H1 (cell line): Measurements from ENCODE around the gene RNF4. TPM values are rescaled to one million over a fixed set of nuclear protein-coding genes. Genes with fewer than 3 reads are reported as not detected.
A peak's percentile ranks its signal among the peaks of the same experiment; 100 is the strongest.

Experiments
- CTCF ChIA-PET: fragments of 300-600 bp; sonication (Branson Sonifier 250); formaldehyde crosslinking; loops from one replicate; lab custom pipeline; 2021; ENCODE audit not compliant: partially characterized antibody; lab: Charles Lee
- POLR2A ChIA-PET: fragments of 300-600 bp; sonication (Branson Sonifier 250); formaldehyde crosslinking; loops from one replicate; lab custom pipeline; 2021; ENCODE audit warnings: inconsistent platforms; ENCODE audit not compliant: partially characterized antibody; lab: Charles Lee
- DNase-seq, 2 experiments: peaks; one replicate each; pipeline versions ENCODE4 v3.0.0 to v3.0.0-alpha.2; 2010 to 2022; ENCODE audit warnings: low spot score in 2 of 2, low read depth in 1 of 2, mixed read lengths in 1 of 2
- FAIRE-seq: peaks from 2 replicates; lab custom pipeline; 2011; peaks lifted over from hg19 to GRCh38; lab: Jason Lieb, UNC
- H2AFZ ChIP-seq: 2 replicates; pipeline ENCODE4 v1.8.1; 2012; ENCODE audit warnings: low read length, inconsistent platforms
- H2AK5ac ChIP-seq: 2 replicates; pipeline ENCODE4 v1.6.1; 2013; ENCODE audit warnings: low read depth, low read length
- H2BK120ac ChIP-seq: replicated peaks from 2 replicates; pipeline ENCODE3; 2013; ENCODE audit warnings: low read depth, low read length, inconsistent platforms
- H2BK12ac ChIP-seq: 2 replicates; pipeline ENCODE4 v1.6.1; 2013; ENCODE audit warnings: low read depth, low read length
- H2BK15ac ChIP-seq: 2 replicates; pipeline ENCODE4 v1.6.1; 2013; ENCODE audit warnings: low read length
- H2BK20ac ChIP-seq: 2 replicates; pipeline ENCODE4 v1.6.1; 2013; ENCODE audit warnings: low read length
- H2BK5ac ChIP-seq: 2 replicates; pipeline ENCODE4 v1.6.1; 2013; ENCODE audit warnings: low read depth, low read length
- H3K14ac ChIP-seq: 2 replicates; pipeline ENCODE4 v1.6.1; 2013; ENCODE audit warnings: inconsistent platforms; ENCODE audit not compliant: insufficient read length
- H3K18ac ChIP-seq: 2 replicates; pipeline ENCODE4 v1.6.1; 2013; ENCODE audit warnings: low read length; ENCODE audit errors: extremely low read depth
- H3K23ac ChIP-seq: 2 replicates; pipeline ENCODE4 v1.6.1; 2013; ENCODE audit warnings: inconsistent platforms; ENCODE audit not compliant: insufficient read length
- H3K23me2 ChIP-seq: 2 replicates; pipeline ENCODE4 v1.6.1; 2013; ENCODE audit warnings: low read depth, low read length
- H3K27ac ChIP-seq: 2 replicates; pipeline ENCODE4 v1.6.1; 2011; ENCODE audit warnings: low read depth, low read length, inconsistent platforms
- H3K27me3 ChIP-seq, 4 experiments: replicated peaks in 1 of 4; 1 replicate in 1 of 4; 2 replicates in 3 of 4; pipeline versions ENCODE4 v1.6.1 to v1.8.1; 2011 to 2013; ENCODE audit warnings: low read length in 3 of 4, mild to moderate bottlenecking in 3 of 4, inconsistent platforms in 2 of 4, mixed read lengths in 2 of 4, moderate library complexity in 1 of 4; ENCODE audit not compliant: control insufficient read depth in 3 of 4, insufficient read depth in 3 of 4; ENCODE audit errors: extremely low read depth in 1 of 4
- H3K36me3 ChIP-seq, 4 experiments: 2 replicates each; pipeline versions ENCODE4 v1.6.1 to v1.8.1; 2011 to 2013; ENCODE audit warnings: mild to moderate bottlenecking in 4 of 4, low read length in 3 of 4, moderate library complexity in 2 of 4, control low read depth in 1 of 4, inconsistent platforms in 1 of 4; ENCODE audit not compliant: insufficient read depth in 4 of 4, control insufficient read depth in 2 of 4
- H3K4ac ChIP-seq: replicated peaks from 2 replicates; pipeline ENCODE3; 2013; ENCODE audit warnings: low read length, low read depth, mixed read lengths, inconsistent platforms; ENCODE audit not compliant: insufficient read length
- H3K4me1 ChIP-seq, 4 experiments: replicated peaks in 1 of 4; 1 replicate in 1 of 4; 2 replicates in 3 of 4; pipeline versions ENCODE4 v1.6.1 to v1.8.1; 2011 to 2013; ENCODE audit warnings: low read length in 3 of 4, inconsistent platforms in 2 of 4, mixed read lengths in 1 of 4; ENCODE audit not compliant: insufficient read depth in 4 of 4, control insufficient read depth in 3 of 4
- H3K4me2 ChIP-seq, 2 experiments: 2 replicates each; pipeline versions ENCODE4 v1.6.1 to v1.8.1; 2011 to 2013; ENCODE audit warnings: low read depth in 2 of 2, low read length in 2 of 2, control low read depth in 1 of 2, inconsistent platforms in 1 of 2, mild to moderate bottlenecking in 1 of 2; ENCODE audit not compliant: insufficient read depth in 1 of 2
- H3K4me3 ChIP-seq, 4 experiments: fragments of 200-600, 300-600 bp in 1 of 4; sonication (generic), shearing (Covaris generic), sonication (Bioruptor Twin) in 1 of 4; 2 replicates each; pipeline versions ENCODE4 v1.5.1 to v1.8.1; 2011 to 2016; ENCODE audit warnings: low read length in 4 of 4, low read depth in 3 of 4, control low read depth in 2 of 4, inconsistent platforms in 2 of 4, mild to moderate bottlenecking in 2 of 4, mixed read lengths in 1 of 4, moderate library complexity in 1 of 4; ENCODE audit not compliant: insufficient read depth in 2 of 4; ENCODE audit errors: extremely low read depth in 1 of 4
- H3K56ac ChIP-seq: replicated peaks from 2 replicates; pipeline ENCODE3; 2013; ENCODE audit warnings: low read depth, mild to moderate bottlenecking, mixed read lengths, low read length, inconsistent platforms; ENCODE audit not compliant: insufficient read length
- H3K79me1 ChIP-seq: 2 replicates; pipeline ENCODE4 v1.6.1; 2013; ENCODE audit warnings: low read depth, low read length, control low read depth
- H3K79me2 ChIP-seq, 2 experiments: 2 replicates each; pipeline versions ENCODE4 v1.6.1 to v1.8.1; 2012 to 2013; ENCODE audit warnings: low read length in 2 of 2, mild to moderate bottlenecking in 2 of 2, inconsistent platforms in 1 of 2; ENCODE audit not compliant: insufficient read depth in 2 of 2, control insufficient read depth in 1 of 2
- H3K9ac ChIP-seq, 4 experiments: replicated peaks in 1 of 4; 1 replicate in 1 of 4; 2 replicates in 3 of 4; pipeline versions ENCODE4 v1.6.1 to v1.8.1; 2011 to 2013; ENCODE audit warnings: low read depth in 3 of 4, low read length in 3 of 4, control low read depth in 2 of 4, mild to moderate bottlenecking in 2 of 4, moderate library complexity in 2 of 4, inconsistent platforms in 1 of 4; ENCODE audit errors: extremely low read depth in 1 of 4
- H3K9me3 ChIP-seq, 2 experiments: 2 replicates each; pipeline versions ENCODE4 v1.6.1 to v1.8.1; 2012 to 2013; ENCODE audit warnings: mild to moderate bottlenecking in 2 of 2, moderate library complexity in 2 of 2, control low read depth in 1 of 2, inconsistent platforms in 1 of 2, low read depth in 1 of 2, low read length in 1 of 2, mixed read lengths in 1 of 2; ENCODE audit not compliant: insufficient read depth in 2 of 2
- H4K20me1 ChIP-seq, 2 experiments: replicated peaks in 1 of 2; 2 replicates each; pipeline versions ENCODE3 to v1.8.1; 2011 to 2013; ENCODE audit warnings: inconsistent platforms in 2 of 2, low read length in 2 of 2, mild to moderate bottlenecking in 1 of 2; ENCODE audit not compliant: insufficient read depth in 2 of 2, control insufficient read depth in 1 of 2
- H4K5ac ChIP-seq: 2 replicates; pipeline ENCODE4 v1.6.1; 2013; ENCODE audit warnings: low read length, low read depth, mixed read lengths, inconsistent platforms; ENCODE audit not compliant: insufficient read length
- H4K8ac ChIP-seq: 2 replicates; pipeline ENCODE4 v1.8.0; 2013; ENCODE audit warnings: mild to moderate bottlenecking, moderate library complexity, low read length, inconsistent platforms; ENCODE audit not compliant: insufficient read depth; ENCODE audit errors: extremely low read depth
- H4K91ac ChIP-seq: replicated peaks from 2 replicates; pipeline ENCODE3; 2013; ENCODE audit warnings: low read length, mixed read lengths, inconsistent platforms; ENCODE audit not compliant: insufficient read length
- BCL11A ChIP-seq, 2 experiments: IDR thresholded peaks; one replicate each; pipeline ENCODE4 v1.6.1; 2011; ENCODE audit warnings: low read depth in 2 of 2, low read length in 2 of 2, mild to moderate bottlenecking in 2 of 2
- CEBPB ChIP-seq: IDR thresholded peaks from 2 replicates; pipeline ENCODE4 v1.6.1; 2012; ENCODE audit warnings: low read depth, low read length
- CHD2 ChIP-seq: IDR thresholded peaks from 2 replicates; pipeline ENCODE4 v1.6.1; 2012; ENCODE audit warnings: low read length, improper control_type of control experiment
- EP300 ChIP-seq, 2 experiments: IDR thresholded peaks; 1 replicate in 1 of 2; 2 replicates in 1 of 2; pipeline ENCODE4 v1.6.1; 2011 to 2012; ENCODE audit warnings: low read depth in 2 of 2, low read length in 2 of 2, mild to moderate bottlenecking in 2 of 2, borderline replicate concordance in 1 of 2, inconsistent platforms in 1 of 2, moderate library complexity in 1 of 2
- EZH2 ChIP-seq: fragments of 200-600 bp; sonication (generic); IDR thresholded peaks from 2 replicates; pipeline ENCODE4 v1.7.1; 2012; ENCODE audit warnings: low read depth, mild to moderate bottlenecking, moderate library complexity, low read length, inconsistent platforms; ENCODE audit not compliant: severe bottlenecking
- GTF2F1 ChIP-seq: IDR thresholded peaks from 2 replicates; pipeline ENCODE4 v1.6.1; 2012; ENCODE audit warnings: low read depth, low read length, improper control_type of control experiment, borderline replicate concordance
- JUN ChIP-seq: IDR thresholded peaks from 2 replicates; pipeline ENCODE4 v1.6.1; 2011; ENCODE audit warnings: low read depth, mild to moderate bottlenecking, improper control_type of control experiment, low read length
- MAFK ChIP-seq: IDR thresholded peaks from 2 replicates; pipeline ENCODE4 v1.6.1; 2012; ENCODE audit warnings: low read depth, mild to moderate bottlenecking, improper control_type of control experiment, low read length
- RXRA ChIP-seq: IDR thresholded peaks from 2 replicates; pipeline ENCODE4 v1.6.1; 2011; ENCODE audit warnings: low read depth, mild to moderate bottlenecking, low read length, moderate library complexity; ENCODE audit not compliant: insufficient read depth
- SIX5 ChIP-seq: IDR thresholded peaks from 2 replicates; pipeline ENCODE4 v1.6.1; 2011; ENCODE audit warnings: mild to moderate bottlenecking, low read depth, low read length
- TBP ChIP-seq: IDR thresholded peaks from 2 replicates; pipeline ENCODE4 v1.6.1; 2011; ENCODE audit warnings: low read depth, low read length, improper control_type of control experiment
- WGBS, 2 experiments: shearing (Covaris generic) in 1 of 2; methylation state at CpG; one replicate each; pipeline versions ENCODE4 v1.1.6 to v1.1.7; 2013 to 2015; ENCODE audit warnings: low lambda C conversion rate in 2 of 2, mixed read lengths in 2 of 2, inconsistent platforms in 1 of 2, low coverage in 1 of 2, missing lambda C conversion rate in 1 of 2; ENCODE audit not compliant: insufficient replicate concordance in 2 of 2, insufficient coverage in 1 of 2, insufficient read length in 1 of 2; ENCODE audit errors: extremely low coverage in 1 of 2, missing lambda C conversion rate in 1 of 2; 5-methylcytosine and 5-hydroxymethylcytosine counted together
- polyA plus RNA-seq, 7 experiments: library from polyadenylated mRNA; depleted of rRNA in 3 of 7; stranded (reverse) in 5 of 7; unstranded in 2 of 7; fragments of >200 nt in 5 of 7; fragments of 200-250 nt in 2 of 7; gene quantifications; 1 replicate in 5 of 7; 2 replicates in 1 of 7; 4 replicates in 1 of 7; pipeline versions ENCODE4 v1.2.1 to v1.2.3, GENCODE V29; 2011 to 2013; ENCODE audit warnings: missing spikeins in 2 of 7, mixed read lengths in 2 of 7
- total RNA-seq: library from RNA; stranded (reverse); fragmentation: NEBNext Ultra II Directional; extraction: Animal tissue kit (Norgen Biotek cat#: 25700); gene quantifications from 2 replicates; pipeline ENCODE4 v1.2.1, GENCODE V29; 2021

RNF4 gene
- total and polyA plus RNA-seq, 2 of the 8 experiments (the other 6 are each of a cell fraction or from before 2014, with no cell fraction given), result 68.2 to 78.9 TPM

DNA sequence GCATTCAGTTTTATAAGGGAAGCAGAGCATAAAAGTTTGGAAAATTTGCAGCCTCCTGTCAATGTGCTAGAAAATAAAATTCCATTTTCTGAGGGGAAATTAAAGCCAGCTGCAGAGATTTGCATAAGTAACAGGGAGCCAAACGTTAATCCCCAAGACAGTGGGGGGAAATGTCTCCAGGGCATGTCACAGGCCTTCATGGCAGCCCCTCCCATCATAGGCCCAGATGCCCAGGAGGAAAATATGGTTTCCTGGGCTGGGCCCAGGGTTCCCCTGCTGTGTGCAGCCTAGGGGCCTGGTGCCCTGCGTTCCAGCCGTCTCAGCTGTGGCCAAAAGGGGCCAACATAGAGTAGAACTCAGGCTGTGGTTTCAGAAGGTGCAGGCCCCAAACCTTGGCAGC lies 9.3 kb downstream of the RNF4 start:
- Histone ChIP-seq H2AFZ (no peak overlapping the region), H2BK12ac (no peak overlapping the region), H3K9ac (no peak overlapping the region), H3K27me3 (no peaks in the 10 kb centered on the region), H2BK5ac (no peak overlapping the region), H4K91ac (no peak overlapping the region), H3K4ac (no peak overlapping the region), H3K27ac (no peak overlapping the region), H3K14ac (no peak overlapping the region), H3K56ac (no peak overlapping the region), H3K4me3 (no peak overlapping the region), H3K79me2 (peaks cover 84 to 100% of the 10 kb centered on the region in 2 experiments), H3K4me2 (0 out of 4 replicates have a peak overlapping the region, but pooled peaks of 1 of the 2 experiments have one; percentile 29), H3K23ac (no peak overlapping the region), H4K8ac (no peak overlapping the region), H3K36me3 (peaks cover 0 to 6% (median 3%) of the 10 kb centered on the region in 4 experiments; a peak in 3 of 8 replicates), H3K79me1 (peaks cover 4% of the 10 kb centered on the region), H2BK120ac (no peak overlapping the region), H3K18ac (no peak overlapping the region), H3K23me2 (no peaks in the 10 kb centered on the region), H2BK20ac (no peak overlapping the region), H2BK15ac (no peak overlapping the region), H3K4me1 (peaks cover 0 to 12% (median 7%) of the 10 kb centered on the region in 4 experiments; a peak in 5 of 7 replicates), H2AK5ac (no peak overlapping the region), H4K20me1 (peaks cover 25 to 48% of the 10 kb centered on the region in 2 experiments), H3K9me3 (no peaks in the 10 kb centered on the region)
- WGBS, 2 experiments, result 64% methylated on average over 3 of the region's 3 CpGs; no CpG with 5 or more reads in 1 of the 2 experiments
- ChIA-PET POLR2A (interaction anchor here (1.2 to 3.1 kb wide), 5 partner anchors 8 to 29 kb away, joined by 3 to 24 read pairs (median 4); partner anchors contain the start of gene RNF4), CTCF (no interaction called here)
- no peak for DNase-seq
- TF ChIP-seq BCL11A (IDR thresholded peaks at IDR 0.05; ENCODE audit: low read depth in 2 of 2, low read length in 2 of 2) (no peak), MAFK (no peak), GTF2F1 (no peak), EZH2 (no peak), CEBPB (no peak), TBP (no peak), CHD2 (no peak), EP300 (IDR thresholded peaks at IDR 0.05; ENCODE audit: borderline replicate concordance in 1 of 2, low read depth in 2 of 2, low read length in 2 of 2) (no peak), JUN (no peak), RXRA (no peak), SIX5 (no peak)
- TF ChIP-seq, all 59 proteins: peak for 0
- FAIRE-seq, result no peak
- H4K5ac ChIP-seq, result no peak overlapping the region
